Measurements from ENCODE around the gene FAM161A.

GRCh38 chr2:61799099-61799498, 54.8 kb downstream of the FAM161A start:
- TF ChIP-seq POLR2AphosphoS5 (IDR thresholded peaks at IDR 0.05; ENCODE audit: low read depth) = no peak
- TF ChIP-seq CTCF (IDR thresholded peaks at IDR 0.05; ENCODE audit: insufficient read depth, low read length) = no peak
- no peak for TF ChIP-seq REST (IDR thresholded peaks at IDR 0.05; ENCODE audit: insufficient replicate concordance, low read depth)
